ENCODE measurements around the gene NBPF4.
"Not testable (repeated sequence)": the region's sequence is repeated elsewhere in the genome, so short reads cannot be mapped to it uniquely, and the experiment has no call there.

The NBPF4 gene

GRCh38 chr1:108243976-108244375 is at the start of gene NBPF4:
Gene NBPF4, minus strand, starts transcription at chr1:108244076. Its CDS starts 315 bp downstream, at chr1:108243761.
- H3K27ac Mint-ChIP-seq, H3K4me1 Mint-ChIP-seq, H3K9me3 Mint-ChIP-seq, ATAC-seq, H3K4me3 Mint-ChIP-seq, H3K27me3 Mint-ChIP-seq, DNase-seq: not testable (repeated sequence)

GRCh38 chr1:108282528-108283257 is 38.8 kb upstream of the NBPF4 start:
- H3K4me3 Mint-ChIP-seq = not testable (repeated sequence)

GRCh38 chr1:108272485-108273327 is 28.8 kb upstream of the NBPF4 start:
- ATAC-seq = peak; percentile 93
- not testable (repeated sequence) for H3K27me3 Mint-ChIP-seq

More at GRCh38 chr1:108282528-108283257, 38.8 kb upstream of the NBPF4 start:
- not testable (repeated sequence) for H3K9me3 Mint-ChIP-seq, ATAC-seq, H3K27ac Mint-ChIP-seq, H3K4me1 Mint-ChIP-seq, H3K27me3 Mint-ChIP-seq, DNase-seq

GRCh38 chr1:108267097-108267496 is 23.2 kb upstream of the NBPF4 start:
- H3K4me1 Mint-ChIP-seq, H3K9me3 Mint-ChIP-seq, H3K4me3 Mint-ChIP-seq, DNase-seq, H3K27ac Mint-ChIP-seq, ATAC-seq, H3K27me3 Mint-ChIP-seq: not testable (repeated sequence)

More at GRCh38 chr1:108272485-108273327, 28.8 kb upstream of the NBPF4 start:
- H3K9me3 Mint-ChIP-seq, DNase-seq, H3K27ac Mint-ChIP-seq, H3K4me1 Mint-ChIP-seq, H3K4me3 Mint-ChIP-seq: not testable (repeated sequence)

DNA sequence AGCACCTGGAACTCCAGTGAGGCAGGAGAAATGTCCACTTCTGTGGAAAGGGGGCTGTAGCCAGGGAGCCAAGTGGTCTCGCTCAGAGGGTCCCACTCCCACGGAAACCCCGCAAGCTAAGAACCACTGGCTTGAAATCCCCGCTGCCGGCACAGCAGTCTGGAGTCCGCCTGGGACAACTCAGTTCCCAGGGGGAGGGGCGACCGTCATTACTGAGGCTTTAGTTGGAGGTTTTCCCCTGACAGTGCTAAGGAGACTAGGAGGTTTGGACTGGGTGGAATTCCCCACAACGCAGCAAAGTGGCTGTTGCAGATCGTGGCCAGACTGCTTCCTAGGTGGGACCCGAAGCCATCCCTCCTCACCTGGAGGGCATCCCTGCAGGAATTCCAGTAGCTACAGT is 18.1 kb upstream of the NBPF4 start:
- not testable (repeated sequence) for H3K27ac Mint-ChIP-seq

GRCh38 chr1:108261519-108261918 is 17.6 kb upstream of the NBPF4 start:
- H3K27ac Mint-ChIP-seq, H3K27me3 Mint-ChIP-seq, DNase-seq, H3K9me3 Mint-ChIP-seq, ATAC-seq, H3K4me3 Mint-ChIP-seq, H3K4me1 Mint-ChIP-seq: not testable (repeated sequence)

More for the DNA sequence above, 18.1 kb upstream of the NBPF4 start:
- not testable (repeated sequence) for H3K4me3 Mint-ChIP-seq, DNase-seq, H3K4me1 Mint-ChIP-seq, H3K27me3 Mint-ChIP-seq, H3K9me3 Mint-ChIP-seq, ATAC-seq

DNA sequence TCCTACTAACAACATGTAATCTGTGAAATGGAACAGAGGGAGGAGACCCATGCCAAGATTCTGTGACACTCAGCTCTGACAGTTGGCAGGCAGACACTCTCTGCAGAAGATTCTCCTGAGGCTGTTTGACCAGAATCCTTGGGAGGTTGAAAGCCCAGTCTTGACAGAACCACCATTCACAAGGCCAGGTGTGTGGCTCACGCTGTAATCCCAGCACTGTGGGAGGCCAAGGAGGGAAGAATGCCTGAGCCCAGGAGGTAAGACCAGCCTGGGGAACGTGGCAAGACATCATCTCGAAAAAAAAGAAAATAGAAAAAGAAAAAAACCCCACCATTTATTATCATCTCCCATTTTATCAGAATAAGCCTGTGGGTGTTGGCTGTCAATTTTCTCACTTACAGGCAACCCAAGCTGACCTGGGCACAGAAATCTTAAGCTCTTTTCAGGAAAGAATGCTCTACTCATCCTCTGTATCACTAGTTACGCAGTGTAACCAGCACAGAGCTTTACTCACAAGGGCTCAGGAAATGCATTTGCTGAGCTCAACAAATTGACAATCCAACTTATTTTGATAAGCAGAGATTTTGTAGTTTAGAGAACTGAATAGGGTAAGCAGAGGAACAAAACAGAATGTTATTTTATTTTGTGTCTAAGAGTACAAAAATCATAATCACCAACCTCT is 16.8 kb upstream of the NBPF4 start:
- H3K4me3 Mint-ChIP-seq, ATAC-seq, H3K27me3 Mint-ChIP-seq, DNase-seq, H3K9me3 Mint-ChIP-seq, H3K4me1 Mint-ChIP-seq, H3K27ac Mint-ChIP-seq: not testable (repeated sequence)

GRCh38 chr1:108255426-108255825 is 11.6 kb upstream of the NBPF4 start:
- not testable (repeated sequence) for H3K27ac Mint-ChIP-seq, H3K4me1 Mint-ChIP-seq, H3K4me3 Mint-ChIP-seq, H3K9me3 Mint-ChIP-seq, DNase-seq, H3K27me3 Mint-ChIP-seq
- ATAC-seq = peak; percentile 96

DNA sequence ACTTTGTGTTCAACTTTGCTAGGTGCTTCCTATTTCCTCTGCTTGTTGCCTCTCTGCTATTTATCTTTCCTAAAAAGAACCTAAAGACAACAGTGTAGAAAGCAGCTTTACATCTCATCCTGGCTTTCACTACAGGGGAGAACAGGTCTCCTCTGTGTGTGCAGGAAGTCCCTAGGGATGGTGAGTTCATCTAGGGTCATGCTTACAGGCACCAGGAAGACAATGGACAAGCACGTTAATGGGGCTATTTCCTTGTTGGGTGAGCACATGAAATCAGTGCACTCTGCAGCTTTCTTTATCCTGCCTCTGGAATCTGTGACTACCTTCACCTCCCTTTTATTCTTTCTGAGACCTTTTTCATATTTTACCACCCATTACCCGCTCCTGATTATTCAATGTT is 4.5 kb downstream of the NBPF4 start:
- DNase-seq, H3K27me3 Mint-ChIP-seq, H3K9me3 Mint-ChIP-seq, ATAC-seq, H3K27ac Mint-ChIP-seq, H3K4me1 Mint-ChIP-seq, H3K4me3 Mint-ChIP-seq: not testable (repeated sequence)

DNA sequence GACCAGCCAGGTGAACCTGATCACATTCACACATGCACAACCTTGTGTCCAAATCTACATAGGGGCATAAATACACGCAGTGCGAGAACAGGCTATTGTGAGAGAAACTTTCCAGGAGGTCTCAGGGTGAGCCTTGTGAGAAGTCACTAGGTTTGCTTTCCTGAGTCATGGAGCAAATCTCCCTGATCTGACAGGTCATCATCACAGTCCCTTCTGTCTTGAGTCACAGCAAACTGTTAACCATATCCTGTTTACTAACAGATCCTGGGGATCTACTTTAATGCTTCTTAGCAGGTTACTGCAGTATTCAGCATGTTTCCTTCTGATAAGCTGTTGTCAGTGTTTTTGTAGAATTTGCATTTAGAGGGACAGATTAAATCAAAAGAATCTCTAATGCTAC is 8.6 kb downstream of the NBPF4 start:
- H3K27me3 Mint-ChIP-seq, H3K27ac Mint-ChIP-seq, H3K4me1 Mint-ChIP-seq, DNase-seq, H3K4me3 Mint-ChIP-seq, H3K9me3 Mint-ChIP-seq: not testable (repeated sequence)
- ATAC-seq = peak; percentile 82

- H3K4me1 Mint-ChIP-seq, DNase-seq, H3K4me3 Mint-ChIP-seq, ATAC-seq, H3K9me3 Mint-ChIP-seq, H3K27me3 Mint-ChIP-seq, H3K27ac Mint-ChIP-seq: not testable (repeated sequence)
Observed at GRCh38 chr1:108232183-108232582, 11.7 kb downstream of the NBPF4 start.

GRCh38 chr1:108229976-108230375 is 13.9 kb downstream of the NBPF4 start:
- not testable (repeated sequence) for H3K9me3 Mint-ChIP-seq, H3K4me1 Mint-ChIP-seq, ATAC-seq, H3K27me3 Mint-ChIP-seq, H3K4me3 Mint-ChIP-seq, H3K27ac Mint-ChIP-seq, DNase-seq

DNA sequence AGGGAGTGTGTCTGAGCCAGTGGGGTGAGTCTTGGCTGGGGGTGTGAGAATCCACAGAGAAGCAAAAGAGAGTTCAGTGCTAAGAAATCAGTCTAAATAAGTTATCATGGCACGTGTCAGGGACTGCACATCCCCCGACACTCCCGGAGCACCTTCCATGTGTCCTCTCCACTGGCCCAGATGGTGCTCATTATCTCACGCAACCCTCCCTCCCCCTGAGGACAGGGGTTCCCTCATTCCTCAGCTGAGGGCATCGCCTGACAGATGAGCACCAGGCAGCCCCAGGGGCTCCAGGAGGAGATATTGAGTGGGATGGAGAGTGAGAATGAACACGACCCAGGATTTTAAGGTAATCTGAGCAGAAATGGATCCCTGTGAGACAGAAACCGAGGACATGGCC is 16.1 kb downstream of the NBPF4 start:
- not testable (repeated sequence) for H3K9me3 Mint-ChIP-seq, H3K4me1 Mint-ChIP-seq, ATAC-seq, H3K27ac Mint-ChIP-seq, H3K4me3 Mint-ChIP-seq, H3K27me3 Mint-ChIP-seq, DNase-seq

GRCh38 chr1:108226855-108227254 is 17.0 kb downstream of the NBPF4 start:
- H3K4me1 Mint-ChIP-seq, ATAC-seq, H3K4me3 Mint-ChIP-seq, H3K9me3 Mint-ChIP-seq, H3K27ac Mint-ChIP-seq, DNase-seq: not testable (repeated sequence)
- H3K27me3 Mint-ChIP-seq = peaks cover 13% of the 10 kb centered on the region

GRCh38 chr1:108223226-108223625 is 20.6 kb downstream of the NBPF4 start:
- H3K27ac Mint-ChIP-seq = not testable (repeated sequence)

More at GRCh38 chr1:108223226-108223625, 20.6 kb downstream of the NBPF4 start:
- H3K4me1 Mint-ChIP-seq, H3K4me3 Mint-ChIP-seq, DNase-seq, H3K9me3 Mint-ChIP-seq, ATAC-seq: not testable (repeated sequence)
- peaks cover 15% of the 10 kb centered on the region for H3K27me3 Mint-ChIP-seq

All from stimulated activated naive CD8-positive, alpha-beta T cell treated with anti-CD3 and anti-CD28 coated beads, Interleukin-15, amount 100 ng/mL, for 72 hours (primary cell).